A549 (cell line): ENCODE measurements around the gene TXN.

Source experiments
- CTCF ChIP-seq: fragments of >200 bp; sonication (Bioruptor Twin); formaldehyde crosslinking; IDR thresholded peaks from 3 replicates; pipeline ENCODE4 v1.5.1; 2016
- KDM5A ChIP-seq: fragments of 200-600 bp; sonication (generic); IDR thresholded peaks from 2 replicates; pipeline ENCODE4 v1.6.1; 2016; ENCODE audit warnings: antibody characterized with exemption, mild to moderate bottlenecking

GRCh38 chr9:110257956-110258355 is 1.6 kb upstream of the TXN start:
- TF ChIP-seq CTCF (no peak), KDM5A (no peak)
